SIG-M5 treated with dmso at 0.1 percent for 504 hours (cell line): Measurements from ENCODE around the gene RUNX1.
A peak's percentile ranks its signal among the peaks of the same experiment; 100 is the strongest.

Experiments used
- DNase-seq: peaks from one replicate; lab custom pipeline; 2025; ENCODE audit not compliant: unreplicated experiment; lab: John Stamatoyannopoulos, UW

RUNX1 gene

GRCh38 chr21:35062016-35062415, 12.9 kb upstream of the RUNX1 start:
- no peak for DNase-seq

GRCh38 chr21:35059742-35060141, 10.6 kb upstream of the RUNX1 start:
- DNase-seq = no peak

- DNase-seq = no peak
Measured at GRCh38 chr21:35058058-35058457, 9.0 kb upstream of the RUNX1 start.

GRCh38 chr21:35057428-35057827, 8.3 kb upstream of the RUNX1 start:
- DNase-seq = no peak

GRCh38 chr21:35053356-35054096, 4.4 kb upstream of the RUNX1 start:
- no peak for DNase-seq

GRCh38 chr21:35052801-35053200, 3.7 kb upstream of the RUNX1 start:
- DNase-seq = no peak

GRCh38 chr21:35051287-35051818, 2.3 kb upstream of the RUNX1 start:
- peak; percentile 97 for DNase-seq

GRCh38 chr21:35050348-35051286, 1.5 kb upstream of the RUNX1 start:
- peak; percentile 75 for DNase-seq

- no peak for DNase-seq
Measured at GRCh38 chr21:35048183-35048601, 910 bp downstream of the RUNX1 start.

GRCh38 chr21:35046880-35047229, 2.2 kb downstream of the RUNX1 start:
- no peak for DNase-seq

GRCh38 chr21:35046263-35046624, 2.9 kb downstream of the RUNX1 start:
- no peak for DNase-seq

- no peak for DNase-seq
Measured at GRCh38 chr21:35045542-35046262, 3.4 kb downstream of the RUNX1 start.

GRCh38 chr21:35044770-35045541, 4.1 kb downstream of the RUNX1 start:
- no peak for DNase-seq

- no peak for DNase-seq
Measured at GRCh38 chr21:35044128-35044527, 5.0 kb downstream of the RUNX1 start.

GRCh38 chr21:35043549-35043948, 5.6 kb downstream of the RUNX1 start:
- DNase-seq = no peak

GRCh38 chr21:35042836-35043235, 6.3 kb downstream of the RUNX1 start:
- no peak for DNase-seq

- no peak for DNase-seq
Measured at GRCh38 chr21:35041881-35042280, 7.2 kb downstream of the RUNX1 start.

GRCh38 chr21:35041122-35041521, 8.0 kb downstream of the RUNX1 start:
- DNase-seq = no peak

- DNase-seq = no peak
Measured at GRCh38 chr21:35039595-35040289, 9.4 kb downstream of the RUNX1 start.

GRCh38 chr21:35038772-35039319, 10.3 kb downstream of the RUNX1 start:
- DNase-seq = no peak
